GM12872 (cell line): ENCODE results near the gene RBM23.

Experiments
- TF ChIP-seq, protein P1 (sequence below): IDR thresholded peaks from 3 replicates; pipeline ENCODE4 v1.5.1; 2011; ENCODE audit warnings: low read depth, mild to moderate bottlenecking, low read length, moderate library complexity; ENCODE audit not compliant: insufficient read depth

RBM23 gene

DNA sequence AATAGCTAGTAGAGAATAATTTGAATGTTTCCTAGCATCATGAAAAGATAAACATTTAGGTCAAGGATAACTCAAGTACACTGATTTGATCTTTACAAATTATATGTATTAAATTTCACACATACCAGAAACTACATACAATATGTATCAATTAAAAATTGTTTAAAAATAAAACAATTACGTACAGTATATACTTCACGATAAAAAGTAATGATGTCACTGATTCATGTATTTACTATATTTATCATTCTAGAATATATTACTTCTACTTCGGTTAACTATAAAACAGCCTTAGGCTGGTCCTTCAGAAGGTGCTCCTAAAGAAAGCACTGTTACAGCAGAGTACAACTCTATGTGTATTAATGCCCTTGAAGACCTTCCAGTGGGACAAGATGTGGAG is 11.5 kb downstream of the RBM23 start:
- TF ChIP-seq, protein P1, sequence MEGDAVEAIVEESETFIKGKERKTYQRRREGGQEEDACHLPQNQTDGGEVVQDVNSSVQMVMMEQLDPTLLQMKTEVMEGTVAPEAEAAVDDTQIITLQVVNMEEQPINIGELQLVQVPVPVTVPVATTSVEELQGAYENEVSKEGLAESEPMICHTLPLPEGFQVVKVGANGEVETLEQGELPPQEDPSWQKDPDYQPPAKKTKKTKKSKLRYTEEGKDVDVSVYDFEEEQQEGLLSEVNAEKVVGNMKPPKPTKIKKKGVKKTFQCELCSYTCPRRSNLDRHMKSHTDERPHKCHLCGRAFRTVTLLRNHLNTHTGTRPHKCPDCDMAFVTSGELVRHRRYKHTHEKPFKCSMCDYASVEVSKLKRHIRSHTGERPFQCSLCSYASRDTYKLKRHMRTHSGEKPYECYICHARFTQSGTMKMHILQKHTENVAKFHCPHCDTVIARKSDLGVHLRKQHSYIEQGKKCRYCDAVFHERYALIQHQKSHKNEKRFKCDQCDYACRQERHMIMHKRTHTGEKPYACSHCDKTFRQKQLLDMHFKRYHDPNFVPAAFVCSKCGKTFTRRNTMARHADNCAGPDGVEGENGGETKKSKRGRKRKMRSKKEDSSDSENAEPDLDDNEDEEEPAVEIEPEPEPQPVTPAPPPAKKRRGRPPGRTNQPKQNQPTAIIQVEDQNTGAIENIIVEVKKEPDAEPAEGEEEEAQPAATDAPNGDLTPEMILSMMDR = no peak

DNA sequence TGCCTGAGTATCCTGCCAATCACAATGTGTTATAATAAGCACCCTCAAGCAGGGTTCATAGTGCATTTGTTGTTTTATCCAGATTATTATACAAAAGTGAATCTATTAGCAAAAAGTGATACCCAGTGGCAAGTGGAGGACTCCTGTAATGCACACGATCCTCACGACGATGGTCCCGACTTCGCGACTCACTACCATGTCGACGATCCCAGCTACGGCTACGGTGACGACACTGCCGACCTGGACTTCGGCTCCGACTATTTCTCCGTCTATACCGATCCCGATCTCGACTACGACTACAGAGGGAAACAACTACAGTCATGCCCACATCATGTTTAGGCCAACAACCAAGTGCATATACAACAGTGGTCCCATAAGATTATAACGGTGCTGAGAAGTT is 12.9 kb downstream of the RBM23 start:
- TF ChIP-seq, protein P1 = no peak

DNA sequence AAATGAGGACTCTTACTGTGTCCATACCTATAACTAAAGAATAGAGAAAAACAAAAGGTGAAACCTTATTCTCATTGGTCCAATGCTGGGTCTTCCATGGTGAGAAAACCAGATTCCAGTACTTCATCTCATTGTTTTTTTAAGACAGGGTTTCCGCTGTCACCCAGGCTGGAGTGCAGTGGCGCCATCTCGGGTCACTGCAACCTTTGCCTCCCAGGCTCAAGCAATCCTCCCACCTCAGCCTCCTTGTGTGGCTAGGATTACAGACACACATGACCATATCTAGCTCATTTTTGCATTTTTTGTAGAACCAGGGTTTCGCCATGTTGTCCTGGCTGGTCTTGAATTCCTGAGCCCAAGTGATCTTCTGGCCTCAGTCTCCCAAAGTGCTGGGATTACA is 13.3 kb downstream of the RBM23 start:
- TF ChIP-seq, protein P1 = no peak

DNA sequence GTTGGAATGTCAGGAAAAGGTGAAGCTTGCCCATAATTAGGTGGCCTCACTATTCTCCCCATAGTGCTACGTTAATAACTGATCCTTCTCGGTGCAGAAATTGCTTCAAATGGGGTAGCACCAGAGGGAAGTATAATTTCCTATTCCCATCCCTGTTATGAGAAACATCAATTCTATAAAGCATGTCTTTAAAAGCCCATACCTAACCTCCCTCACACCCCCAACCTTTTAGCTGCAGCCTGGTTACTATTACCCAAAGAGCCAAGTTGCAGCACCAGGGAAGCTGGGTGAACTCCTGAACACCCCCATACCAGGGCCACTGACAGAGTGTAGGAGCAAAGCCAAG is 15.2 kb downstream of the RBM23 start:
- TF ChIP-seq, protein P1 = no peak

DNA sequence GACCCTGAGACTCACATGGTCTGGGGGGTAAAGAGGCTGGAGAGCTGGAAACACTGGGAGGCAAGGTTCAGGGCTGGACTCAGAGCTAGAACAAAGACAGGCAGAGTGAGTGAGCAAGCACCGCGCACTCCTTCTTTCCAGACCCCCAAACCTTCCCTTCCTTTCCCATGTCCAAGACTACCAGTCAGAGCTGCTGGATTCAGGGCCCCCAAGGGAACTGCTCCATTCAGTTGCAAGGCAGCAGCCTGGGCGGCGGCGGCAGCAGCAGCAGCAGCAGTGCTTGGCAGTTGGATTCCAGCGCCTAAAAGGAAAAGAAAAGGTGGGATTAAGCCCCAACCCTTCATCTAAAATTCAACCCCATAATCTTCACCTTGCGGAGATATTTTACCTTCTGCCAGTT is 17.1 kb downstream of the RBM23 start:
- TF ChIP-seq, protein P1 = no peak

DNA sequence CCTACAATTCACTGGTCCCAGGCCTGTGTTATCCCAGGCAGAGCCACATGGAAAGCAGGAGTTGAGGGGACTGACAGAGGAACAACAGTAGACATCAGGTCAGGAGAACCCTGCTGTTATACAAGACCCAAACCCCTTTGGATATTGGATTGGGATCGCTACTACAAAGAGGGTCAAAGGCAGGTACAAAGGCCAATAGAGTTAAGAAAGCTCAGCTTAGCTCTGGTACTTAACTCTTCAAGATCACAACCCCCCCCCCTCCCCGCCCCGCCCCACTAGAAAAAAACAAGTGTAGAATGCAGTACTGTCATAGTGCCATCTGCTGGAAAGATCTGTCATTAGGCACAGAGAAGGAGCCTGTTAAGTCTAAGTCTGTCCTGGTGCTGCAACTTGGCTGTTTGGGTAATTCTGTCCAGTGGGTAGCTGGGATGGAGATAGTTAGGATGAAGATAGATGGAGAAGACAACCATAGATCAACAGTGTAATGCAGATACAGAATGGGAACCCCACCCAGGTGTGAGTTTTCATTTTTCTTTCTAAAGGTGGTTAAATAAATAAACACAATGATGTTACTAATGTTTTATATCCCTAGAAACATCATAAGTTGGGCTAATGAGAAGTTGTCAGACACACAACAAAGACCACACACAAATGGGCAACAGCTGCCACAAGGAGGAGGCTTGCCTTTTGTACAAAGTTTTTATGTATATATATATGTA is 18.7 kb downstream of the RBM23 start:
- TF ChIP-seq, protein P1 = peak; percentile 72

DNA sequence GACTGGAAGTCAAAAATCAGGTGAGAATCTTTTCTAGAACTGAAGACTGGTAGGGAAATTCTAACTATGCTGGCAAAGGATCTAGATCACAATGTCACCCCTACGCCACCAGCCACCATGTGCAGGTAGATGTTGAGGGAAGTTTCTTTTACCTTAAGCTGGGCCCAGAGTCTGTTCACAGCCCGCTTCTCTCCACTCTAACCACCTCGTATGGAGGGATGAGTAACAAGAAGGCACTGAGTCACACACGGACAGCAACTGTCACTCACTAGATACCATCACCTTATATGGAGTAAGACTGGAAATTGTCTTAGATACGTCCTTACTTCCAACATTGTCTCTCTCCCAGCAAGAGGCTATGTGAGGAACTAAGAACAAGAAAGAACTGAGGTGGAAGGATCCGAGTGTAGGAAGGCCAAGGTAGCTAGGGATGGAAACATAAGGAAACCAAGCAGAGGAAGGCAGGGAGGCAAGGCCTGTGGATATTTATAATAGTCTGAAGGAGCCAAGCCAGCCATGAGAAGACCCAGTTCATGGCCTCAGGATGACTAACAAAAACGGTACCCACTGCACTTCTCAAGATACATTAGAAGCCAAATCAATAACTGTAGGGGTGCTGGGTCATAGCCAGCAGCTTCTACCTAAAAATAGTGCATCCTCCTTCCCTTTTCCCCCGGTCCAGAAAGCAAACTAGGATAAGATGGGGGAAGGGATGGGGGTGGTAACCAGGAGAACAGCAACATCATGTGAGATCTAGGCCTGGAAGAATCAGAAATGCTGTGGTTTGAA is 20.5 kb downstream of the RBM23 start:
- TF ChIP-seq, protein P1 = no peak
